ENCODE measurements around the gene FNTB.

FNTB gene

GRCh38 chr14:64953310-64953654 lies 33.4 kb upstream of the FNTB start:
- DNase-seq, result no peak

GRCh38 chr14:64953661-64954060 lies 33.0 kb upstream of the FNTB start:
- no peak for DNase-seq

GRCh38 chr14:64954491-64955240 lies 32.0 kb upstream of the FNTB start:
- DNase-seq, result no peak

- no peak for DNase-seq
Observed at GRCh38 chr14:64955297-64955696, 31.4 kb upstream of the FNTB start.

GRCh38 chr14:64956697-64957406 lies 29.8 kb upstream of the FNTB start:
- no peak for DNase-seq

GRCh38 chr14:64958201-64958600 lies 28.5 kb upstream of the FNTB start:
- no peak for DNase-seq

- no peak for DNase-seq
Observed at GRCh38 chr14:64958743-64959142, 28.0 kb upstream of the FNTB start.

- no peak for DNase-seq
Observed at GRCh38 chr14:64960762-64961276, 25.9 kb upstream of the FNTB start.

- DNase-seq, result no peak
Observed at GRCh38 chr14:64963611-64964010, 23.1 kb upstream of the FNTB start.

GRCh38 chr14:64965356-64966000 lies 21.2 kb upstream of the FNTB start:
- no peak for DNase-seq

- DNase-seq, result no peak
Observed at GRCh38 chr14:64966976-64967375, 19.7 kb upstream of the FNTB start.

GRCh38 chr14:64968167-64968566 lies 18.5 kb upstream of the FNTB start:
- DNase-seq, result no peak

- DNase-seq, result no peak
Observed at GRCh38 chr14:64968651-64969050, 18.0 kb upstream of the FNTB start.

- no peak for DNase-seq
Observed at GRCh38 chr14:64970041-64970440, 16.7 kb upstream of the FNTB start.

- DNase-seq, result no peak
Observed at GRCh38 chr14:64970776-64971477, 15.8 kb upstream of the FNTB start.

- no peak for DNase-seq
Observed at GRCh38 chr14:64971491-64971942, 15.2 kb upstream of the FNTB start.

GRCh38 chr14:64971943-64972791 lies 14.5 kb upstream of the FNTB start, which contains the start of gene RAB15:
Gene RAB15 (minus strand): TSS chr14:64972336. CDS start chr14:64972076, 260 bp downstream.
- DNase-seq, result peak; percentile 71

- no peak for DNase-seq
Observed at GRCh38 chr14:64973026-64973442, 13.7 kb upstream of the FNTB start.

GRCh38 chr14:64973826-64974225 lies 12.9 kb upstream of the FNTB start:
- DNase-seq, result no peak

GRCh38 chr14:64974563-64974962 lies 12.1 kb upstream of the FNTB start:
- DNase-seq, result no peak

GRCh38 chr14:64979336-64980074 lies 7.2 kb upstream of the FNTB start:
- no peak for DNase-seq

Data from activated CD8-positive, alpha-beta memory T cell treated with anti-CD3 and anti-CD28 coated beads, Interleukin-2, amount 50 U/mL, for 48 hours (primary cell).